DOHH2 (cell line): ENCODE results near the gene ACTA2.

Experiments used
- H3F3A ChIP-seq: fragments of 200-600 bp; sonication (generic), shearing (Covaris generic); 2 replicates; pipeline ENCODE4 v1.6.0; 2016; ENCODE audit warnings: antibody characterized with exemption, mild to moderate bottlenecking; ENCODE audit not compliant: control insufficient read depth, insufficient read depth
- H3K27ac ChIP-seq: fragments of 200-600 bp; sonication (generic); 2 replicates; pipeline ENCODE4 v1.5.1; 2014; ENCODE audit warnings: low read depth, mild to moderate bottlenecking, low read length, moderate library complexity
- H3K27me3 ChIP-seq: fragments of 200-600 bp; sonication (generic); 2 replicates; pipeline ENCODE4 v1.6.1; 2014; ENCODE audit warnings: mild to moderate bottlenecking, low read length, mixed read lengths; ENCODE audit not compliant: control insufficient read depth
- H3K36me3 ChIP-seq: fragments of 200-600 bp; sonication (generic); 2 replicates; pipeline ENCODE4 v1.6.1; 2014; ENCODE audit warnings: mild to moderate bottlenecking, low read length, moderate library complexity, mixed read lengths; ENCODE audit not compliant: control insufficient read depth
- H3K4me1 ChIP-seq: fragments of 200-600 bp; sonication (generic); 2 replicates; pipeline ENCODE4 v1.6.1; 2014; ENCODE audit warnings: mild to moderate bottlenecking, low read length, mixed read lengths; ENCODE audit not compliant: control insufficient read depth
- H3K4me2 ChIP-seq: fragments of 200-600 bp; sonication (generic); 2 replicates; pipeline ENCODE4 v1.6.0; 2014; ENCODE audit warnings: mild to moderate bottlenecking, low read length, moderate library complexity
- H3K4me3 ChIP-seq: fragments of 200-600 bp; sonication (generic); 2 replicates; pipeline ENCODE4 v1.5.1; 2014; ENCODE audit warnings: mild to moderate bottlenecking, low read length, mixed read lengths
- H3K79me2 ChIP-seq: fragments of 200-600 bp; sonication (generic); 2 replicates; pipeline ENCODE4 v1.6.1; 2014; ENCODE audit warnings: mild to moderate bottlenecking, low read length, mixed read lengths; ENCODE audit not compliant: control insufficient read depth
- H3K9me2 ChIP-seq: fragments of 200-600 bp; sonication (generic); replicated peaks from 2 replicates; pipeline ENCODE4 v1.6.1; 2014; ENCODE audit warnings: mild to moderate bottlenecking, low read length, mixed read lengths; ENCODE audit not compliant: control insufficient read depth
- H3K9me3 ChIP-seq: fragments of 200-600 bp; sonication (generic); 2 replicates; pipeline ENCODE4 v1.6.1; 2014; ENCODE audit warnings: antibody characterized with exemption, low read length, mixed read lengths; ENCODE audit not compliant: control insufficient read depth, insufficient read depth
- H4K20me1 ChIP-seq: fragments of 200-600 bp; sonication (generic); 2 replicates; pipeline ENCODE4 v1.6.0; 2014; ENCODE audit warnings: low read depth, mild to moderate bottlenecking, antibody characterized with exemption, low read length, moderate library complexity; ENCODE audit not compliant: control insufficient read depth, insufficient read depth
- EZH2phosphoT487 ChIP-seq: fragments of 200-600 bp; sonication (generic); IDR thresholded peaks from 2 replicates; pipeline ENCODE4 v1.6.1; 2017; ENCODE audit warnings: borderline replicate concordance, mild to moderate bottlenecking, antibody characterized with exemption, low read length, moderate library complexity, mixed read lengths
- TF ChIP-seq, protein P1 (sequence below): fragments of 200-600 bp; sonication (generic); IDR thresholded peaks from one replicate; pipeline ENCODE4 v1.5.1; 2014; ENCODE audit warnings: antibody characterized with exemption, mild to moderate bottlenecking, low read depth, low read length; ENCODE audit not compliant: poor library complexity, severe bottlenecking

The ACTA2 gene

DNA sequence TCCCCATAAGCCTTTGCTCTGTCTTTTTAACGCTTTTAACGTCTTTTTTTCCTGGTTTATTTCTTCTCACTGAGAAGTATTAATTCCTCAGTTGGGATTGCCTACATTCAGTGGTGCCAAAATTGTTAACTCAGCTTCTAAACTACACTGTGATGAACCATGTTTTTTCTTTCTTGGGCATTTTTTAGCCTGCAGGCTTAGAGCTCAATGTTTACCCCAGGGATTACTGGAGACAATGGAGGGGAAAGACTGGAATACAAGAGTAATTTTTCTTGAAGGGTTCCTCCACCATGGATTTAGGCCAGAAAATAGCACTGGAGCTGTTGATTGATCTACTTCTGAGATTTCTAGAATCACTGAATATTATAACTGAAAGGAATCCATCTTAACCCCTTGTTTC lies 52.7 kb downstream of the ACTA2 start:
- H3K9me2 ChIP-seq = no peaks in the 10 kb centered on the region
- peaks cover 14% of the 10 kb centered on the region for H3K79me2 ChIP-seq
- H3K36me3 ChIP-seq = peaks cover 36% of the 10 kb centered on the region
- H3K9me3 ChIP-seq = no peaks in the 10 kb centered on the region
- H3K4me1 ChIP-seq = peaks cover 37% of the 10 kb centered on the region
- no peak overlapping the region for H3K27ac ChIP-seq
- peaks cover 5% of the 10 kb centered on the region for H3F3A ChIP-seq
- TF ChIP-seq, protein P1, sequence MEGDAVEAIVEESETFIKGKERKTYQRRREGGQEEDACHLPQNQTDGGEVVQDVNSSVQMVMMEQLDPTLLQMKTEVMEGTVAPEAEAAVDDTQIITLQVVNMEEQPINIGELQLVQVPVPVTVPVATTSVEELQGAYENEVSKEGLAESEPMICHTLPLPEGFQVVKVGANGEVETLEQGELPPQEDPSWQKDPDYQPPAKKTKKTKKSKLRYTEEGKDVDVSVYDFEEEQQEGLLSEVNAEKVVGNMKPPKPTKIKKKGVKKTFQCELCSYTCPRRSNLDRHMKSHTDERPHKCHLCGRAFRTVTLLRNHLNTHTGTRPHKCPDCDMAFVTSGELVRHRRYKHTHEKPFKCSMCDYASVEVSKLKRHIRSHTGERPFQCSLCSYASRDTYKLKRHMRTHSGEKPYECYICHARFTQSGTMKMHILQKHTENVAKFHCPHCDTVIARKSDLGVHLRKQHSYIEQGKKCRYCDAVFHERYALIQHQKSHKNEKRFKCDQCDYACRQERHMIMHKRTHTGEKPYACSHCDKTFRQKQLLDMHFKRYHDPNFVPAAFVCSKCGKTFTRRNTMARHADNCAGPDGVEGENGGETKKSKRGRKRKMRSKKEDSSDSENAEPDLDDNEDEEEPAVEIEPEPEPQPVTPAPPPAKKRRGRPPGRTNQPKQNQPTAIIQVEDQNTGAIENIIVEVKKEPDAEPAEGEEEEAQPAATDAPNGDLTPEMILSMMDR = no peak
- no peak for TF ChIP-seq EZH2phosphoT487
- H4K20me1 ChIP-seq = no peaks in the 10 kb centered on the region
- H3K4me2 ChIP-seq = no peak overlapping the region
- no peaks in the 10 kb centered on the region for H3K27me3 ChIP-seq
- H3K4me3 ChIP-seq = no peak overlapping the region

DNA sequence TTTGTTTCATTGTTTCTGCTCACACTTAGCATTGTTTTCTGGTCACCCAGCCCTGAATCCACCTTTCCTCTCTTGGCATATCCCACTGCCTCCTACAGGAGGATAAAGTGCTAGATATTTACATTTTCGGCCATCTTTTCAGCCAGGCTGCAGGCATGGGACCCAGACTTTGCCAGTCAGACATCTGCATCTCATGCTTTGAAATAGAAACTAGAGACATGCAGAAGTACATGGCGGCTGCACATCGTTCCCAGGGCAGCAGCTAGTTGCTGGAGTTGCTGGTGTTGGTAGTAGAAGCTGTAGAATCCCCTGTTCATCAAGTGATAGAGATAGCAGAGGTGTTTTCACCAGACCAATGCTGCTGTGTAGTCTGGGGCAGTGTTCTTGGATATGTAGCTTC lies 53.8 kb downstream of the ACTA2 start:
- Histone ChIP-seq H3K9me3 (no peaks in the 10 kb centered on the region), H3K4me1 (peaks cover 37% of the 10 kb centered on the region), H3K79me2 (peaks cover 14% of the 10 kb centered on the region), H3K36me3 (peaks cover 31% of the 10 kb centered on the region), H4K20me1 (no peaks in the 10 kb centered on the region), H3K27me3 (no peaks in the 10 kb centered on the region), H3K4me3 (no peak overlapping the region), H3K27ac (no peak overlapping the region), H3K9me2 (no peaks in the 10 kb centered on the region), H3K4me2 (no peak overlapping the region), H3F3A (peaks cover 5% of the 10 kb centered on the region)
- no peak for TF ChIP-seq EZH2phosphoT487
- TF ChIP-seq, protein P1 = no peak

DNA sequence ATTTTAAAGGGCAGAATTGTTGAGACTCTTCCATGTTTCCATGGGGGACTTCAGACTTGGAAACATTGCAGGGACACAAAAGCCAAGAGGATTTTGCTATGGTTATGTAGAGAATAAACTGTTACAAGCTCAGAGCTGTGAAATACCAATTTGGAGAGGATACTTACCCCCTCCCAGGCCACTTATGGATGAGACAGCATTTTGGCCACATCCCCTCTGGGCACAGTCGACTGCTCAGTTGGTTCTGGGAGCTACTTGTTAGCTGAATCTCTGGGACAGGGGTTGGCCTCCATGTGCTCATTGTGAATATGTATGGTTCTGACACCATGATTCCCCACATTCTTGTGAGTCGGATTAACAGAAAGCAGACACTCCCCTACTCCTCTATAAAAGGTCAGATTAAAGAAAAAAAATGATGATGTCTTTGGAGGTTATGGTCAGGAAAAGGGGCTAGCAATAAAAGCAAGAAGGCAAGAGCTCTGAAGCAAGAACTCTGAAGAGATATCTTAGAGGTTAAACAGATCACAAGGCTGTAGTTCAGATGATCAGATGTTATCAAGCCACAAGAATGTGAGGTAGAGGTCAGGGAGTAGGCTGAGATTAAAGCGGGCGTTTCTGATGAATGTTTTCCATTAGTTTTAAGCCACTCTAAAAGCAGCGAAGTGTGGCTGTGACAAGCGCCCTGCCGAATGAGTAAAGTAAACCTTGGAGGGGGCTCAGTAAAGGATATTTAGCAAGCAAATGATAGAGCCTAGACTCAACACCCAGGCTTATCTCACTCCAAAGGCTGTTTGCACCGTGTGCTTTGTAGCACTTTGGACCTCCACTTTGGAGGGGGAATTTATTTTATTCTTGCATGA lies 55.3 kb downstream of the ACTA2 start:
- no peaks in the 10 kb centered on the region for H3K27me3 ChIP-seq
- no peak overlapping the region for H3K4me2 ChIP-seq
- H3K9me2 ChIP-seq = no peaks in the 10 kb centered on the region
- no peak overlapping the region for H3K27ac ChIP-seq
- peaks cover 37% of the 10 kb centered on the region for H3K4me1 ChIP-seq
- peaks cover 5% of the 10 kb centered on the region for H3F3A ChIP-seq
- peaks cover 18% of the 10 kb centered on the region for H3K79me2 ChIP-seq
- no peak overlapping the region for H3K4me3 ChIP-seq
- peaks cover 19% of the 10 kb centered on the region for H3K36me3 ChIP-seq
- TF ChIP-seq, protein P1 = no peak
- no peak for TF ChIP-seq EZH2phosphoT487
- no peaks in the 10 kb centered on the region for H4K20me1 ChIP-seq
- H3K9me3 ChIP-seq = no peaks in the 10 kb centered on the region
